ENCODE data around the gene CFAP92.

GRCh38 chr3:129014793-129015345 lies 21.0 kb upstream of the CFAP92 start:
- no peak for TF ChIP-seq CTCF (IDR thresholded peaks at IDR 0.05)
- TF ChIP-seq POLR2A (IDR thresholded peaks at IDR 0.05): no peak

Data from thyroid gland (tissue), 4 donors.